HG03439 (cell line): ENCODE data around the gene ASPN.

Experiments used
- ATAC-seq: cut with Tn5 transposase; IDR thresholded peaks from one replicate; pipeline ENCODE4 v1.9.1; 2021; ENCODE audit warnings: mild to moderate bottlenecking, moderate library complexity; ENCODE audit not compliant: unreplicated experiment

The ASPN gene

GRCh38 chr9:92482329-92482728 is at the start of gene ASPN:
TSS of gene ASPN (minus strand) at chr9:92482506.
- ATAC-seq: no peak

DNA sequence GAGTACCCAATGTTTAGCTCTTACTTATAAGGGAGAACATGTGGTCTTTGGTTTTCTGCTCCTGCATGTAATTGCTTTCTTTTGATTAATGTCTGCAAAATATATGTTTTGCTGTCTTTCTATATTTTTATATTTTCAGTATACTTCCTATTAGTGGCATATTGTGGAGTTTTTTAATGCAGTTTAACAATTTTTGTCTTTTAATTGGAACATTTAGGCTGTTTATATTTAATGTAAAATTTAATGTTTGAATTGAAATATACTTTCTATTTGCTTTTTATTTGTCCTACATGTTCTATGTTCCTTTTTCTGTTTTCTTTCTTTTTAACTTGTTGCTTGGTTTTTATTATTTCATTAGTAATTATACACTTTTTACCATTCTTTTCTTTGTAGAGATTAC is 48.6 kb upstream of the ASPN start:
- no peak for ATAC-seq

GRCh38 chr9:92529124-92529523 is 46.8 kb upstream of the ASPN start:
- ATAC-seq: no peak

DNA sequence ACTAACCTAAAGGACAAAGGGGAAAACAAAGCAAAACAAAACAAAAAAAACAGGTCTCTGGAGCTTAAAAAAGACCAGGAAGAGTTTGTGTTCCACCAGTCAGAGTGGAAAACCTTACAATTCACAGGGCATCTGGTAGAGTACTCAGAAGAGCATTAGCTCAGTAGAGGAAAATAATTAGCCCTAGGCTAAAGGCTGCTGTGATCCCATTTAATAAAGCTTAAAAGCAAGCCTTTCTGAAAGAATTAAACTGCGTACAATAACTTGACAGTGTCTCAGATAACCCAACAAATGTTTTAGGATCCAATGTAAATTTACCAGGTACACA is 46.2 kb upstream of the ASPN start:
- no peak for ATAC-seq

- ATAC-seq: no peak
Observed at GRCh38 chr9:92527832-92528521, 45.7 kb upstream of the ASPN start.

- ATAC-seq: no peak
Observed at GRCh38 chr9:92527291-92527828, 45.1 kb upstream of the ASPN start.

- ATAC-seq: no peak
Observed at GRCh38 chr9:92525306-92525705, 43.0 kb upstream of the ASPN start.

DNA sequence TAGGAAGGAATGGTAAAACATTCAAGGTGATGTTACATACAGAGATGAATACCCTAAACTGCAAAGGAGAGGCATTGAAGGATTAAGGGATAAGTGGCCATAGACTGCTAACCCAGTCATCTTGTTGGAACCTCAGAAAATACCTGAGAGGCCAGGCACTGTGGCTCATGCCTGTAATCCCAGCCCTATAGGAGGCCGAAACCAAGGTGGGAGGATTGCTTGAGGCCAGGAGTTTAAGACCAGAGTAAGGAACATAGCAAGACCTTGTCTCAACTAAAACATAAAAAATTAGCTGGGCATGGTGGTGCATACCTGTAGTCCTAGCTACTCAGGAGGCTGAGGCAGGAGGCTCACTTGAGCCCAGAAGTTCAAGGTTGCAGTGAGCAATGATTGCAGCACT is 42.6 kb upstream of the ASPN start:
- ATAC-seq: no peak

DNA sequence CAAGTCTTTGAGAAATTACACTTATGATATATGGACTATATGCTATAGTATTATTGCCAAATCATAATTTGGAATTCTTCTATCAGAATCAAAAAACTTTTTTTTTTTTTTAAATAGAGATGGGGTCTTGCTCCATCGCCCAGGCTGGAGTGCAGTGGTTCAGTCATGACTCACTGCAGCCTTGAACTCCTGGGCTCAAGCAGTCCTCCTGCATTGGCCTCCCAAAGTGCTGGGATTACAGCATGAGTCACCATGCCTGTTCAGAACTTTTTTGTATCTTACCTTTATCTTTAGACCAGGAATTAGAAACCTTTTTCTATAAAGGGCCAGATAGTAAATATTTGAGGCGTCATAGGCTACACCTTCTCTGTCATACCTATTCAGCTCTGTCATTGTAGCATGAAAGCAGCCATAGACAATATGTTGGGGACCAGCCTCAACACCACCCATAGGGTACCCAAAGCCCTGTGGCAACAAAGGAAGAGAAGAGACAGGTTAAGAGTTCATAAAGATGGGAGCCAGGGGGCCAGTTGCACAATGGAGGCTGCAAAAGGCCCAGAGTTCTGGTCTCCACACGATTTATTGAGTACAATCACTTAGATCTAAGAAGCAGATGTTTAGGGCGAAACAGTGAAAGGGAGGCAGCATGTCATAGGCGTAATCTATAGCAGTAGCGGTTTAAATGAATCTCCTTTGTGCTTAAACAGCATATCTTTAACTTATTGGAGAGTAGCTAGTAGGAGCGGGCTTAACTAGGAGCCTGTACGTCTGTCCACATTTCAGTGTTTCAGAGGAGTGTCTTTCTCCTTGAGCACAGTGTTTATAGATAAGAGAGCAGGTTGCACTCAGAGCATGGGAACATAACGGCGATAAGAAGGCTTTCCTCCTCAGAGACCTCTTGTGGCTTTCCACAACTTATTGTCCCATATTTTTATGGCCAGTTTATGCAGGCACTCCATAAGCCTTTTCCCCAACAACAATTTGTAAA is 41.0 kb upstream of the ASPN start:
- no peak for ATAC-seq

- no peak for ATAC-seq
Observed at GRCh38 chr9:92520837-92521236, 38.5 kb upstream of the ASPN start.

DNA sequence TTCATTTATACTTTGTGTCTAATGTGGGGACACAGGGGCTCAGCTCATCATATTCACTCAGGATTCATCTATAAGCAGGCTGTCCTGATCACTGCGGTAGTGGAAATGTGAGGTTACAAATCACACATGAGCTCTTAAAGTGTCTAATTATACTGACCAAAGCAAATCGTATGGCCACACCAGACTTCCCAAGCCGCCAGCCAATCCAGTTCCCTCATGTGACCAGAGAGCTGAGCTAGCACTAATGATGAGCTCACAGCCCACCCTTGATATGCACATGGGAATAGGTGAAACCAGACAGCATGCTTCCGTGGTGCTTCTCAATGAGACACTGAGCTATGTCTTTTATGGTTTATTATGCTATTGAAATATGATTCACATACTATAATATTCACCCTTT is 35.9 kb upstream of the ASPN start:
- no peak for ATAC-seq

GRCh38 chr9:92517046-92517445 is 34.7 kb upstream of the ASPN start:
- ATAC-seq: no peak

DNA sequence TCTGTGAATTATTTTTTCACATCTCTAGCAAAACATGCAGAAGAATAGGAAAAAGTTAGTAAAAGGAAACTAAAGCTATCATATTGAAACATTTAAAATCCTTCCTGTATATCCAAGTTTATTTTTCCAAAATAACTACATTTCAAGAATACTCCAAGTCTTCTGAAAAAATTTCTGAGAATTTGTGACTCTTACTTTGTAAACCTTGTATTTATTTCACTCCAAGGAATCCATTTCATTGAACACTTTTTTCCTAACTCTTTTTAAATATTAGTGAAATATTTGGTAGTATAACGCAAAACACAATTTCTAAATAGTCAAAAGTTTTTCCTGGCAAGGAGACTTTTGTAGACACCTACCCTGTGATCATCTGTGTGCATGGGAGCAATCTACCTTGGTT is 34.2 kb upstream of the ASPN start:
- no peak for ATAC-seq

DNA sequence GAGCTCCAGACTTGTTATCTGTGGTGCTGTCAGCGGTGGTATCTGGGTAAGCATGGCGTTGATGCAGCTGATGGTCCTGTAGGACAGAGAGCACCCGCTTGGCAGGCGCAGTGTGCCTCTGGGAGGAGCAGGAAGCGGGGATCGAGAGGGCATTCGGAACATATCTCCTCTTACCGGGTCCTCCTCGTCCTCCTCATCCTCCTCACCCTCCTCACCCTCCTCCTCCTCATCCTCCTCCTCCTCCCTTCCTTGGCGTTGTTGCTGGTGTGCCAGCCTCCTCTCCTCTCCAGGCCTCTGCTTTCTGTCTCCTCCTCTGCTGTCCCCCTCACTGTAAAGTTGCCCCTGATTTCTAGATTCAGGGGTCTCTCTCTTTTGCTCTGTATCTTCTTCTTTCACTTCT is 32.3 kb upstream of the ASPN start:
- ATAC-seq: no peak

- ATAC-seq: no peak
Observed at GRCh38 chr9:92513349-92513748, 31.0 kb upstream of the ASPN start.

- no peak for ATAC-seq
Observed at GRCh38 chr9:92512622-92513021, 30.3 kb upstream of the ASPN start.

GRCh38 chr9:92510747-92511146 is 28.4 kb upstream of the ASPN start:
- no peak for ATAC-seq

GRCh38 chr9:92509050-92509449 is 26.7 kb upstream of the ASPN start:
- no peak for ATAC-seq

GRCh38 chr9:92508018-92508820 is 25.9 kb upstream of the ASPN start:
- no peak for ATAC-seq

DNA sequence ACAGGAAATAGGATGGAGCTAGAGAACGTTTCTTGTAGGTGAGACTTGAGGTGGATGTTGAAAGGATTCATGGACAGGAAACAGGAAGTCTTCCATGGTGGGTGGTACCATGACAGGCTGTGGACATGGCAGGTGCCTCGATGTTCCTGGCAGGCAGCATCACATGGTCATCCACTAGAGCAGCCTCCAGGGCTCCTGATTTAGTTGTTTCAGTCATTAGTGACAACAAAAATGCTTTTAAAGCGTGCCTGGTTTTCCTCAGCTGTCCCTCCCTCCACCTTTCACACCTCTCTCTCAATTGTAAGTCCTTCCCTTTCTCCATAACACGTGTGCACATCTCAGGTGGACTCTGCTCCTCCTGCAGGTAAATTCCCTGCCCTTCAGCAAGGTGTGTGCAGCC is 25.2 kb upstream of the ASPN start:
- ATAC-seq: no peak

GRCh38 chr9:92507005-92507404 is 24.7 kb upstream of the ASPN start:
- ATAC-seq: no peak
